ENCODE data around the gene TENM4.

The TENM4 gene

GRCh38 chr11:79083352-79083751 is 357.5 kb downstream of the TENM4 start:
- no peak overlapping the region for H3K27ac ChIP-seq
- H3K4me3 ChIP-seq: no peak overlapping the region

- Histone ChIP-seq H3K27ac (no peak overlapping the region), H3K4me3 (no peak overlapping the region)
Observed at GRCh38 chr11:79082907-79083306, 357.9 kb downstream of the TENM4 start.

GRCh38 chr11:79082280-79082679 is 358.6 kb downstream of the TENM4 start:
- H3K27ac ChIP-seq: no peak overlapping the region
- H3K4me3 ChIP-seq: no peak overlapping the region

- Histone ChIP-seq H3K4me3 (no peak overlapping the region), H3K27ac (no peak overlapping the region)
Observed at GRCh38 chr11:79081471-79082031, 359.3 kb downstream of the TENM4 start.

- no peak overlapping the region for H3K27ac ChIP-seq
- H3K4me3 ChIP-seq: no peak overlapping the region
Observed at GRCh38 chr11:79080551-79080950, 360.3 kb downstream of the TENM4 start.

GRCh38 chr11:79078999-79079398 is 361.8 kb downstream of the TENM4 start:
- Histone ChIP-seq H3K27ac (no peak overlapping the region), H3K4me3 (no peak overlapping the region)

GRCh38 chr11:79078456-79078855 is 362.4 kb downstream of the TENM4 start:
- Histone ChIP-seq H3K27ac (no peak overlapping the region), H3K4me3 (no peak overlapping the region)

GRCh38 chr11:79077702-79078330 is 363.0 kb downstream of the TENM4 start:
- no peak overlapping the region for H3K27ac ChIP-seq
- H3K4me3 ChIP-seq: no peak overlapping the region

GRCh38 chr11:79076526-79077115 is 364.2 kb downstream of the TENM4 start:
- no peak overlapping the region for H3K4me3 ChIP-seq
- H3K27ac ChIP-seq: no peak overlapping the region

- Histone ChIP-seq H3K27ac (no peak overlapping the region), H3K4me3 (no peak overlapping the region)
Observed at GRCh38 chr11:79074547-79074946, 366.3 kb downstream of the TENM4 start.

- H3K4me3 ChIP-seq: no peak overlapping the region
- H3K27ac ChIP-seq: no peak overlapping the region
Observed at GRCh38 chr11:79071190-79071589, 369.6 kb downstream of the TENM4 start.

GRCh38 chr11:79070518-79070917 is 370.3 kb downstream of the TENM4 start:
- Histone ChIP-seq H3K27ac (no peak overlapping the region), H3K4me3 (no peak overlapping the region)

GRCh38 chr11:79069504-79069903 is 371.3 kb downstream of the TENM4 start:
- Histone ChIP-seq H3K27ac (no peak overlapping the region), H3K4me3 (no peak overlapping the region)

- Histone ChIP-seq H3K4me3 (no peak overlapping the region), H3K27ac (no peak overlapping the region)
Observed at GRCh38 chr11:79068356-79068755, 372.5 kb downstream of the TENM4 start.

- H3K4me3 ChIP-seq: no peak overlapping the region
- no peak overlapping the region for H3K27ac ChIP-seq
Observed at GRCh38 chr11:79067352-79067679, 373.5 kb downstream of the TENM4 start.

- no peak overlapping the region for H3K4me3 ChIP-seq
- H3K27ac ChIP-seq: no peak overlapping the region
Observed at GRCh38 chr11:79066456-79067351, 374.1 kb downstream of the TENM4 start.

GRCh38 chr11:79062814-79063762 is 377.7 kb downstream of the TENM4 start:
- H3K27ac ChIP-seq: no peak overlapping the region
- no peak overlapping the region for H3K4me3 ChIP-seq

- no peak overlapping the region for H3K27ac ChIP-seq
- no peak overlapping the region for H3K4me3 ChIP-seq
Observed at GRCh38 chr11:79060081-79060953, 380.5 kb downstream of the TENM4 start.

- Histone ChIP-seq H3K27ac (no peak overlapping the region), H3K4me3 (no peak overlapping the region)
Observed at GRCh38 chr11:79059141-79059540, 381.7 kb downstream of the TENM4 start.

Data from skin epidermis (tissue), 12 donors.